H9 (cell line): ENCODE data around the gene CAPN2. TPM values are rescaled to one million over a fixed set of nuclear protein-coding genes. Genes with fewer than 3 reads are reported as not detected.

ENCODE experiments used
- DNase-seq: peaks from one replicate; pipeline ENCODE4 v3.0.0-alpha.2; 2017
- H2AFZ ChIP-seq: one replicate; pipeline ENCODE4 v1.6.1; 2013; ENCODE audit warnings: mild to moderate bottlenecking, low read length, control low read depth, moderate library complexity
- H2AK5ac ChIP-seq: 2 replicates; pipeline ENCODE4 v1.6.1; 2013; ENCODE audit warnings: low read length, control low read depth, mixed read lengths; ENCODE audit not compliant: insufficient read length
- H2BK120ac ChIP-seq: one replicate; pipeline ENCODE4 v1.6.1; 2013; ENCODE audit warnings: low read depth, mild to moderate bottlenecking, low read length, control low read depth, inconsistent platforms; ENCODE audit not compliant: poor library complexity, severe bottlenecking
- H2BK12ac ChIP-seq: 2 replicates; pipeline ENCODE4 v1.6.1; 2013; ENCODE audit warnings: low read length, control low read depth, mixed read lengths, low read depth; ENCODE audit not compliant: insufficient read length
- H2BK15ac ChIP-seq: 2 replicates; pipeline ENCODE4 v1.6.1; 2013; ENCODE audit warnings: low read depth, low read length, control low read depth
- H2BK20ac ChIP-seq: one replicate; pipeline ENCODE4 v1.6.1; 2013; ENCODE audit warnings: low read depth, mild to moderate bottlenecking, low read length, control low read depth, inconsistent platforms; ENCODE audit not compliant: poor library complexity, severe bottlenecking
- H2BK5ac ChIP-seq: 2 replicates; pipeline ENCODE4 v1.6.1; 2013; ENCODE audit warnings: low read length, control low read depth, mixed read lengths; ENCODE audit not compliant: insufficient read length
- H3K14ac ChIP-seq: 2 replicates; pipeline ENCODE4 v1.6.1; 2013; ENCODE audit warnings: low read length, control low read depth; ENCODE audit not compliant: insufficient read depth
- H3K18ac ChIP-seq: 2 replicates; pipeline ENCODE4 v1.6.1; 2013; ENCODE audit warnings: low read depth, mild to moderate bottlenecking, mixed read lengths, low read length, control low read depth; ENCODE audit not compliant: insufficient read length
- H3K23ac ChIP-seq: 2 replicates; pipeline ENCODE4 v1.6.1; 2013; ENCODE audit warnings: low read length, control low read depth, mixed read lengths, low read depth; ENCODE audit not compliant: insufficient read length
- H3K23me2 ChIP-seq: 2 replicates; pipeline ENCODE4 v1.6.1; 2013; ENCODE audit warnings: low read depth, mild to moderate bottlenecking, mixed read lengths, low read length, control low read depth; ENCODE audit not compliant: insufficient read length, poor library complexity, severe bottlenecking
- H3K27ac ChIP-seq: 2 replicates; pipeline ENCODE4 v1.5.1; 2013; ENCODE audit warnings: low read length, control low read depth, mixed read lengths, low read depth; ENCODE audit not compliant: insufficient read length
- H3K27me3 ChIP-seq: 2 replicates; pipeline ENCODE4 v1.6.1; 2013; ENCODE audit warnings: low read length, control low read depth, inconsistent platforms; ENCODE audit not compliant: insufficient read depth
- H3K4ac ChIP-seq: 2 replicates; pipeline ENCODE4 v1.6.1; 2013; ENCODE audit warnings: low read depth, mild to moderate bottlenecking, control low read depth, inconsistent platforms, low read length, moderate library complexity
- H3K4me1 ChIP-seq: 2 replicates; pipeline ENCODE4 v1.6.1; 2013; ENCODE audit warnings: low read length, control low read depth, inconsistent platforms; ENCODE audit not compliant: insufficient read depth
- H3K4me2 ChIP-seq: 2 replicates; pipeline ENCODE4 v1.6.1; 2013; ENCODE audit warnings: low read length, control low read depth, mixed read lengths; ENCODE audit not compliant: insufficient read length, insufficient read depth
- H3K56ac ChIP-seq: 2 replicates; pipeline ENCODE4 v1.6.1; 2013; ENCODE audit warnings: low read depth, mild to moderate bottlenecking, mixed read lengths, low read length, control low read depth; ENCODE audit not compliant: insufficient read length
- H3K79me1 ChIP-seq: 2 replicates; pipeline ENCODE4 v1.6.1; 2013; ENCODE audit warnings: low read depth, mild to moderate bottlenecking, moderate library complexity, low read length, control low read depth, inconsistent platforms; ENCODE audit not compliant: insufficient read depth, poor library complexity, severe bottlenecking
- H3K79me2 ChIP-seq: 2 replicates; pipeline ENCODE4 v1.6.1; 2013; ENCODE audit warnings: low read length, control low read depth, inconsistent platforms; ENCODE audit not compliant: insufficient read depth
- H3K9ac ChIP-seq: 2 replicates; pipeline ENCODE4 v1.6.1; 2013; ENCODE audit warnings: low read length, control low read depth, mixed read lengths; ENCODE audit not compliant: insufficient read length; ENCODE audit errors: extremely low read depth
- H3K9me3 ChIP-seq: one replicate; pipeline ENCODE4 v1.6.1; 2013; ENCODE audit warnings: low read depth, low read length, inconsistent platforms; ENCODE audit not compliant: control insufficient read depth
- H3T11ph ChIP-seq: one replicate; pipeline ENCODE4 v1.6.1; 2013; ENCODE audit warnings: mild to moderate bottlenecking, low read length, control low read depth, inconsistent platforms
- H4K20me1 ChIP-seq: one replicate; pipeline ENCODE4 v1.6.1; 2013; ENCODE audit not compliant: control insufficient read depth, insufficient read length, insufficient read depth
- H4K5ac ChIP-seq: 2 replicates; pipeline ENCODE4 v1.6.1; 2013; ENCODE audit warnings: low read depth, mild to moderate bottlenecking, mixed read lengths, low read length, control low read depth; ENCODE audit not compliant: insufficient read length
- H4K8ac ChIP-seq: replicated peaks from 2 replicates; pipeline ENCODE4 v1.6.1; 2013; ENCODE audit warnings: low read length, control low read depth, mixed read lengths, low read depth; ENCODE audit not compliant: insufficient read length
- H4K91ac ChIP-seq: 2 replicates; pipeline ENCODE4 v1.6.1; 2013; ENCODE audit warnings: low read depth, mild to moderate bottlenecking, moderate library complexity, mixed read lengths, low read length, control low read depth; ENCODE audit not compliant: insufficient read length
- H3K27ac Mint-ChIP-seq, 3 experiments: 2 replicates in 2 of 3; 3 replicates in 1 of 3; pipeline ENCODE4 v1.8.0; 2020 to 2021; ENCODE audit warnings: mixed read lengths in 3 of 3, mild to moderate bottlenecking in 1 of 3, moderate library complexity in 1 of 3
- H3K27me3 Mint-ChIP-seq: 2 replicates; pipeline ENCODE4 v1.8.0; 2021; ENCODE audit warnings: low read depth, mild to moderate bottlenecking, moderate library complexity, mixed read lengths
- H3K36me3 Mint-ChIP-seq, 3 experiments: 2 replicates in 2 of 3; 3 replicates in 1 of 3; pipeline ENCODE4 v1.8.0; 2020 to 2021; ENCODE audit warnings: low read depth in 3 of 3, mixed read lengths in 3 of 3; ENCODE audit not compliant: insufficient read depth in 1 of 3
- H3K4me1 Mint-ChIP-seq, 2 experiments: 2 replicates each; pipeline ENCODE4 v1.8.0; 2020; ENCODE audit warnings: mixed read lengths in 2 of 2
- H3K4me3 Mint-ChIP-seq, 2 experiments: 2 replicates in 1 of 2; 3 replicates in 1 of 2; pipeline ENCODE4 v1.8.0; 2020 to 2021; ENCODE audit warnings: mild to moderate bottlenecking in 2 of 2, mixed read lengths in 2 of 2, moderate library complexity in 1 of 2
- H3K9me3 Mint-ChIP-seq, 2 experiments: 2 replicates in 1 of 2; 3 replicates in 1 of 2; pipeline ENCODE4 v1.8.0; 2020; ENCODE audit warnings: mild to moderate bottlenecking in 2 of 2, mixed read lengths in 2 of 2, moderate library complexity in 1 of 2
- WGBS: extraction: QIAGEN DNeasy Blood & Tissue Kit; methylation state at CpG from one replicate; pipeline ENCODE4 v1.1.7; 2013; ENCODE audit warnings: missing lambda C conversion rate, low lambda C conversion rate, mixed read lengths; ENCODE audit not compliant: insufficient read length; ENCODE audit errors: extremely low coverage; 5-methylcytosine and 5-hydroxymethylcytosine counted together
- total RNA-seq: library from RNA; stranded (reverse); gene quantifications from 2 replicates; pipeline ENCODE4 v1.2.1, GENCODE V29; 2021
- TF ChIP-seq, protein P1 (sequence below): fragments of 200-600 bp; sonication (generic); conservative IDR thresholded peaks from 3 replicates; pipeline ENCODE4 v1.8.0; 2021; ENCODE audit warnings: antibody characterized with exemption, mild to moderate bottlenecking

The CAPN2 gene
- total RNA-seq, 1 experiment from 2014 or later, result 32.2 TPM

GRCh38 chr1:223691121-223691520 is 21.2 kb upstream of the CAPN2 start:
- H3K27ac Mint-ChIP-seq, result no peak overlapping the region
- H3K4me1 ChIP-seq, result no peaks in the 10 kb centered on the region
- no peak overlapping the region for H3K9ac ChIP-seq
- H3K9me3 ChIP-seq, result no peaks in the 10 kb centered on the region
- H2BK5ac ChIP-seq, result no peak overlapping the region
- H3K27me3 Mint-ChIP-seq, result peaks cover 2% of the 10 kb centered on the region; the same call in 1 of the 2 replicates
- H3T11ph ChIP-seq, result no peak overlapping the region
- H2AK5ac ChIP-seq, result no peak overlapping the region
- no peak overlapping the region for H3K18ac ChIP-seq
- H3K4me2 ChIP-seq, result no peak overlapping the region
- H3K27me3 ChIP-seq, result no peaks in the 10 kb centered on the region
- H3K4ac ChIP-seq, result no peak overlapping the region
- no peak overlapping the region for H3K23ac ChIP-seq
- H3K23me2 ChIP-seq, result no peaks in the 10 kb centered on the region
- DNase-seq, result no peak
- no peak overlapping the region for H2BK15ac ChIP-seq
- no peak overlapping the region for H2BK120ac ChIP-seq
- H2AFZ ChIP-seq, result no peak overlapping the region
- peaks cover 0 to 4% of the 10 kb centered on the region in 2 experiments; a peak in 2 of 5 replicates for H3K9me3 Mint-ChIP-seq
- H3K56ac ChIP-seq, result no peak overlapping the region
- H4K8ac ChIP-seq, result no peak overlapping the region
- H3K4me3 Mint-ChIP-seq, result no peak overlapping the region
- H3K36me3 Mint-ChIP-seq, result no peaks in the 10 kb centered on the region; a peak in 1 of 7 replicates
- H2BK20ac ChIP-seq, result no peak overlapping the region
- no peak overlapping the region for H2BK12ac ChIP-seq
- TF ChIP-seq, protein P1, sequence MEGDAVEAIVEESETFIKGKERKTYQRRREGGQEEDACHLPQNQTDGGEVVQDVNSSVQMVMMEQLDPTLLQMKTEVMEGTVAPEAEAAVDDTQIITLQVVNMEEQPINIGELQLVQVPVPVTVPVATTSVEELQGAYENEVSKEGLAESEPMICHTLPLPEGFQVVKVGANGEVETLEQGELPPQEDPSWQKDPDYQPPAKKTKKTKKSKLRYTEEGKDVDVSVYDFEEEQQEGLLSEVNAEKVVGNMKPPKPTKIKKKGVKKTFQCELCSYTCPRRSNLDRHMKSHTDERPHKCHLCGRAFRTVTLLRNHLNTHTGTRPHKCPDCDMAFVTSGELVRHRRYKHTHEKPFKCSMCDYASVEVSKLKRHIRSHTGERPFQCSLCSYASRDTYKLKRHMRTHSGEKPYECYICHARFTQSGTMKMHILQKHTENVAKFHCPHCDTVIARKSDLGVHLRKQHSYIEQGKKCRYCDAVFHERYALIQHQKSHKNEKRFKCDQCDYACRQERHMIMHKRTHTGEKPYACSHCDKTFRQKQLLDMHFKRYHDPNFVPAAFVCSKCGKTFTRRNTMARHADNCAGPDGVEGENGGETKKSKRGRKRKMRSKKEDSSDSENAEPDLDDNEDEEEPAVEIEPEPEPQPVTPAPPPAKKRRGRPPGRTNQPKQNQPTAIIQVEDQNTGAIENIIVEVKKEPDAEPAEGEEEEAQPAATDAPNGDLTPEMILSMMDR, result no peak
- H4K91ac ChIP-seq, result no peak overlapping the region
- H4K5ac ChIP-seq, result no peak overlapping the region
- H3K79me2 ChIP-seq, result no peaks in the 10 kb centered on the region
- no peaks in the 10 kb centered on the region for H4K20me1 ChIP-seq
- H3K14ac ChIP-seq, result no peak overlapping the region
- no CpG with 5 or more reads among the region's 4 CpGs for WGBS
- H3K4me1 Mint-ChIP-seq, result 0 out of 4 replicates have a peak, but pooled peaks cover 0 to 4% of the 10 kb centered on the region in 2 experiments
- H3K27ac ChIP-seq, result no peak overlapping the region
- no peaks in the 10 kb centered on the region for H3K79me1 ChIP-seq
